Measurements from ENCODE around the gene PDZD2.

Gene PDZD2

GRCh38 chr5:31800351-31800750 lies 161.4 kb downstream of the PDZD2 start:
- H3K4me3 ChIP-seq (ENCODE audit: low read depth, low read length) = no peak overlapping the region
- no peak for TF ChIP-seq CTCF (IDR thresholded peaks at IDR 0.05; ENCODE audit: low read depth, low read length)

- no peak for TF ChIP-seq CTCF (IDR thresholded peaks at IDR 0.05; ENCODE audit: low read depth, low read length)
Measured at GRCh38 chr5:31805785-31806400, 167.0 kb downstream of the PDZD2 start.

GRCh38 chr5:31806561-31806960 lies 167.6 kb downstream of the PDZD2 start:
- no peak overlapping the region for H3K4me3 ChIP-seq (ENCODE audit: low read depth, low read length)
- no peak for TF ChIP-seq CTCF (IDR thresholded peaks at IDR 0.05; ENCODE audit: low read depth, low read length)

More at GRCh38 chr5:31805785-31806400, 167.0 kb downstream of the PDZD2 start:
- no peak overlapping the region for H3K4me3 ChIP-seq (ENCODE audit: low read depth, low read length)

GRCh38 chr5:31807789-31808540 lies 169.0 kb downstream of the PDZD2 start:
- H3K4me3 ChIP-seq (ENCODE audit: low read depth, low read length) = no peak overlapping the region
- no peak for TF ChIP-seq CTCF (IDR thresholded peaks at IDR 0.05; ENCODE audit: low read depth, low read length)

GRCh38 chr5:31809050-31809870 lies 170.3 kb downstream of the PDZD2 start:
- H3K4me3 ChIP-seq (ENCODE audit: low read depth, low read length) = no peak overlapping the region
- peak; percentile 66 for TF ChIP-seq CTCF (IDR thresholded peaks at IDR 0.05; ENCODE audit: low read depth, low read length)

- TF ChIP-seq CTCF (IDR thresholded peaks at IDR 0.05; ENCODE audit: low read depth, low read length) = no peak
- H3K4me3 ChIP-seq (ENCODE audit: low read depth, low read length) = no peak overlapping the region
Measured at GRCh38 chr5:31811210-31811609, 172.3 kb downstream of the PDZD2 start.

All from WI38 (cell line).